Stomach smooth muscle (tissue), 2 donors: ENCODE data around the gene C10orf120.

Source experiments
- H3K27ac ChIP-seq: one replicate; pipeline ENCODE4 v1.7.0; 2013; ENCODE audit warnings: mild to moderate bottlenecking, low read length, inconsistent platforms
- H3K27me3 ChIP-seq, 2 donors: one replicate each; pipeline ENCODE4 v1.7.0; 2013; ENCODE audit warnings: low read length in 2 of 2; ENCODE audit not compliant: insufficient read depth in 2 of 2, control insufficient read depth in 1 of 2
- H3K36me3 ChIP-seq, 2 donors: one replicate each; pipeline ENCODE4 v1.7.0; 2013; ENCODE audit warnings: low read length in 2 of 2; ENCODE audit not compliant: control insufficient read depth in 2 of 2, insufficient read depth in 2 of 2
- H3K4me1 ChIP-seq: one replicate; pipeline ENCODE4 v1.7.0; 2013; ENCODE audit warnings: low read length; ENCODE audit not compliant: control insufficient read depth, insufficient read depth
- H3K4me3 ChIP-seq, 2 donors: one replicate each; pipeline ENCODE4 v1.7.0; 2013; ENCODE audit warnings: low read length in 2 of 2
- H3K9ac ChIP-seq, 2 donors: one replicate each; pipeline ENCODE4 v1.7.0; 2013; ENCODE audit warnings: low read length in 2 of 2, mild to moderate bottlenecking in 1 of 2
- H3K9me3 ChIP-seq, 2 donors: one replicate each; pipeline ENCODE4 v1.7.0; 2013; ENCODE audit warnings: low read length in 2 of 2; ENCODE audit not compliant: control insufficient read depth in 2 of 2
- donor health status: healthy.
- donor health status: Pancreatic carcinoma.

C10orf120 gene

DNA sequence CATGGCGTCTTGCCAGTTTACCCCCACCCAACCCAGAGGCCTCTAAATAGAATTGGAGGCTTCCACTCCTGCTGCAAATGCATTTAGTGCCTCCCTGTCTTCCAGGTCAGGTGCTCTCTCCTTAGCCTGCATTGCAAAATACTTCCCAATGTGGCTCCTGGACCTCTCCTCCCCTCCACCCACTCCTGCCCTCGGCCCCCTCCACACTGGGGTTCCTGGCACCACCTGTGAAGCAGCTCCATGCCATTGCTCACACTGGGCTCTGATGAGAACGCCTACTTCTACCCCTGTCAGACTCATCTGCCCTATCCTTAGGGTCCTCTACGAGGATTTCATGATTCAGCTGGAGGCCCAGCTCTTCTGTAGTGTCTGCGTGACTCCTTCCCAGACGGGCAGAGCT lies 37.4 kb downstream of the C10orf120 start:
- Histone ChIP-seq H3K27me3 (peaks cover 0 to 9% of the 10 kb centered on the region in 2 donors), H3K4me1 (peaks cover 3% of the 10 kb centered on the region), H3K27ac (no peak overlapping the region), H3K9ac (no peak overlapping the region), H3K36me3 (no peaks in the 10 kb centered on the region), H3K4me3 (no peak overlapping the region), H3K9me3 (no peaks in the 10 kb centered on the region)

DNA sequence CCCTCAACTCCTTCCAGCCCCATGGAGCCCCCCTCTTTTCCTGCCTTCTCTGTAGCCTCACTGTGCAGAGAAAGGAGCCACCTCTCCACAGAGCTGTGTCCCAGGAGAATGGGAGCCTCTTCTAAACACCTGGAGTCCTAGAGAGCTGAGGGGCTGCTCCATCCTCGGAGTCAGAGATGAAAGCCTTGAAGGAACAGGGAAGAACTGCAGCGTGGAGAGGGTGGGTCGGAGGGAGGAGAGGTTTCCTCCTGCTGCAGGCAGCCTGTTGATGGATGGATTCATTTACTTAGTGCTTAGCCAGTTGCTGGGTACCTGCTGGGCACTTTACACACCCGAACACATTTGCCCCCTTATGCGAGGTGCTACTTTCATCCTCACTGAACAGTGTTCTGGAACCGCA lies 39.0 kb downstream of the C10orf120 start:
- Histone ChIP-seq H3K27me3 (peaks cover 0 to 6% of the 10 kb centered on the region in 2 donors), H3K4me3 (no peak overlapping the region), H3K4me1 (peaks cover 8% of the 10 kb centered on the region), H3K9ac (no peak overlapping the region), H3K36me3 (no peaks in the 10 kb centered on the region), H3K27ac (no peak overlapping the region), H3K9me3 (no peaks in the 10 kb centered on the region)

DNA sequence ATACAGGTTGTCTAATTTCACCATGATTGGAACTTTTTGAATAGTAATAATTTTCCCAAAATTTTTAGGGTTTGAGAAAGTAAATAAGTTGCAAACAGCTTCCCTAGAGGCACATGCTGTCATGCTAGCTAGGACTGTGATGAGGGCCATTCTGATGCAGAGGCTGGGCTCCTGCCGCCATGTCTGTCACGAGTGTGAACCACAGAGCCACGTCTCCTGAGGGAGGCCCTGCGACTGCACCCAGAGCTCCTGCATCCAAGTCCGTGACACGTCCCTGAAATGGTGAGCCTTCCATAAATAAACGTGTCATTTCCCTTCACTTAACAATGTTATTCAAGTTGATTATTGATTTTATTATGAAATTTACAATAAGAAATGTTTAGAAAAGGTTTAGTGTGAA lies 40.0 kb downstream of the C10orf120 start:
- Histone ChIP-seq H3K4me1 (peaks cover 8% of the 10 kb centered on the region), H3K4me3 (no peak overlapping the region), H3K9ac (no peak overlapping the region), H3K27me3 (peaks cover 0 to 2% of the 10 kb centered on the region in 2 donors), H3K36me3 (no peaks in the 10 kb centered on the region), H3K9me3 (no peaks in the 10 kb centered on the region), H3K27ac (no peak overlapping the region)

DNA sequence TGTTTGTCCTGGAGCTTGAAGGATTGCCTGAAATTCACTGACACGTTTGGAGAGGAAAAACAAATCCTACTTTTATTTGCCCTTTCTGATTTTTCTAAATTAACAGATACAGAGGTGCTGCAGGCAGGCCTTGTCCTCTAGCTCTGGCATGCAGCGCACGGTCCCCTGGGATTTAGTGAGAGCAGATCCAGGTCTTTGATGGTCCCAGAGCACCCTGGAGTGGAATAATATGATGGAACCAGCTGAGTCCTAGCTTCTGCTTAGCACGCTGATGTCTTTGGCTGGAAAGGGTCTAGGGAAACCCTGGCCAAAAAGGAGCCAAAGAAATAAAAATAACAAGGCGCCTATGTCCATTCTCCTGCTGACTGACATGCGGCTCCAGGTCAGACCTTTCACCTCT lies 40.5 kb downstream of the C10orf120 start:
- H3K4me1 ChIP-seq = peaks cover 8% of the 10 kb centered on the region
- H3K9ac ChIP-seq = no peak overlapping the region
- H3K36me3 ChIP-seq = no peaks in the 10 kb centered on the region
- no peaks in the 10 kb centered on the region for H3K27me3 ChIP-seq
- H3K9me3 ChIP-seq = no peaks in the 10 kb centered on the region
- H3K4me3 ChIP-seq = no peak overlapping the region
- no peak overlapping the region for H3K27ac ChIP-seq

DNA sequence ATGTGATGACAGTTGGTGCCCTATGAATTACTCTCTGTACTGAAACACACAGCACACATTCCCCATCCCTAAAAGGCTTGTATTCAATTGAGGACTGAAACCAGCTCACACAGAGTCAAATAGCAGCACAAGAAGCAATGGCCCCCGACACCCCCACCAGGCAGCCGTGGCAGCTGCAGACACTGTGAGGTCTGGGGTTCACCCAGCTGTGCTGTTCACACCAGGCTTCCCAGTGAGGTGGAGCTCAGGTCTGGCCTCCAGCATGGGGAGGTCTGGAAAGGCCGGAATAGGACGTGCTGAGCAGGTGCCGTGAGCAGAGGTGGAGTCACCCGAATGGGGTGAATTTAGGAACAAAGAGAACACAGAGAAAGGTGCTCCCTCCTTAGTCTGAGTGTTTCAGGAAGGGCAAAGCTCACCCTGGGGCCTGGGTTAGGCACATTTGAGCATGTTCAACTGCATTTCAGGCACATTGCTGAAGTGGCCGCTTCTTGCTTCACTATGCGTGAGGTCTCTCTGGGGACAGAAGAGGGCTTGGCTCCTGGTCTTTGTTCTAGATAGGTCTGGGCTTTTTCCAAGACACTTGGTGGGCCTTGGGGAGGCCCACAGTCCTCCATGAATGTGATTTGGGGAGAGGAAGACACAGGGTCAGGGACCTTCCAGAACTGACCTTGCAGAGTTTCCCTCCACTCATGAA lies 41.1 kb downstream of the C10orf120 start:
- H3K27me3 ChIP-seq = no peaks in the 10 kb centered on the region
- no peaks in the 10 kb centered on the region for H3K9me3 ChIP-seq
- peaks cover 8% of the 10 kb centered on the region for H3K4me1 ChIP-seq
- H3K4me3 ChIP-seq = no peak overlapping the region
- H3K9ac ChIP-seq = no peak overlapping the region
- no peak overlapping the region for H3K27ac ChIP-seq
- H3K36me3 ChIP-seq = no peaks in the 10 kb centered on the region

DNA sequence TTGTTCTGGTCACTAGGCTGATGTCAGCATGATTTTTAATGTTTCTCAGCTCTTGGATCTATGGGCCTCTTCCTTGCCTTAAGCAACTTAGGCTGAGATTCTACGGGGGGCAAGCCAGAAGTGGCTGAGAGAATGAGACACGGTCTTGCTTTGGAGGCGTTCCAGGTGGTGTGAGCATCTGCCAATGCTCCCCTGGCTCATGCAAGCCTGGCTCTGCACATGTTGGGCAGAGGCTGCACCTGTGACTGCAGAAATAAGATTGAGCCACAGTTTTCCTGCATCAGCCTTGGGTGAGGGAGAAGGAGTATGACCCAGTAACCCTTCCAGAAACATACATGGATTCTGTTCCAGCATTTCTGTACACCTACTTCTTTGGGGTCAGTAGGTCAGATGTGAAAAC lies 41.9 kb downstream of the C10orf120 start:
- Histone ChIP-seq H3K27me3 (no peaks in the 10 kb centered on the region), H3K4me1 (peaks cover 8% of the 10 kb centered on the region), H3K27ac (no peak overlapping the region), H3K9ac (no peak overlapping the region), H3K36me3 (no peaks in the 10 kb centered on the region), H3K9me3 (peaks cover 0 to 2% of the 10 kb centered on the region in 2 donors), H3K4me3 (no peak overlapping the region)

DNA sequence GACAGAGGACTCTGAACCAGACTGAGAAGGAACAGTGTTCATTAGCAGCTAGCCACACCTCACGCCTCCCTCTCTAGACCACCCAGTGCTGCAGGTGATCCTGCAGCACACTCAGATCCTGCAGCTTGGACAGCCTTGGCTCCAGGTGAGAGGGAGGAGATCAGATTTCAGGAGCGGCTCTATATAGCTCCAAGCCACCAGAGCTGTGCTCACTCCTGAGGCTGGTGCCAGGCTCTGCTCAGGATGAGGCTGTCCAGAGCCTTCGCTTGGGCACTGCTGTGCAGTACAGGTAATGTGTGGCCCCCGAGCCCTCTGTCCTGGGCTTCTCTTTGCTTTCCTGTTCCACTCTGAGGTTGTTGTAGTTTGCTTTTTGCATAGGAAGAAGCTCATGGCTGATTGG lies 42.4 kb downstream of the C10orf120 start:
- Histone ChIP-seq H3K4me3 (no peak overlapping the region), H3K27ac (no peak overlapping the region), H3K4me1 (peaks cover 8% of the 10 kb centered on the region), H3K9ac (no peak overlapping the region), H3K27me3 (no peaks in the 10 kb centered on the region), H3K36me3 (no peaks in the 10 kb centered on the region), H3K9me3 (peaks cover 0 to 3% of the 10 kb centered on the region in 2 donors)

DNA sequence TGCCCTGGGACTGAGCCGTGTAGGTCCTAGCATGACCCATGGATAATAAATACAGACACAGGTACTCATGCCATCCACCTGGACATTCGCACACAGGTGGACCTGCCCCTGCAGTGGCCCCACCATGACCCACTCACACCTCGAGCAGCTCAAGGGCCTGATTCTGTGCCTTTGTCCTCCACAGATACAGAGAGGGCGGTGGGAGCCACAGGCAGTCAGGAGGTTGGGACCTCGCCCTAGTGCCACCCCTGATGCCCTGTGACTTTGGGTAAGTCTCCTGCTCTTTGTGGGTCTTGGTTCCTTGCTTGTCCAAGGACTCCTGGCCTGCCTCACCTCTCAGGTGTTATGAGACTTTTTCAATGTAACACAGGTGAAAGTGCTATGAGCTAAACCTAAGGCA lies 42.9 kb downstream of the C10orf120 start:
- H3K36me3 ChIP-seq = no peaks in the 10 kb centered on the region
- H3K9me3 ChIP-seq = peaks cover 0 to 3% of the 10 kb centered on the region in 2 donors
- H3K4me3 ChIP-seq = no peak overlapping the region
- H3K27me3 ChIP-seq = no peaks in the 10 kb centered on the region
- no peak overlapping the region for H3K27ac ChIP-seq
- peaks cover 8% of the 10 kb centered on the region for H3K4me1 ChIP-seq
- H3K9ac ChIP-seq = no peak overlapping the region

DNA sequence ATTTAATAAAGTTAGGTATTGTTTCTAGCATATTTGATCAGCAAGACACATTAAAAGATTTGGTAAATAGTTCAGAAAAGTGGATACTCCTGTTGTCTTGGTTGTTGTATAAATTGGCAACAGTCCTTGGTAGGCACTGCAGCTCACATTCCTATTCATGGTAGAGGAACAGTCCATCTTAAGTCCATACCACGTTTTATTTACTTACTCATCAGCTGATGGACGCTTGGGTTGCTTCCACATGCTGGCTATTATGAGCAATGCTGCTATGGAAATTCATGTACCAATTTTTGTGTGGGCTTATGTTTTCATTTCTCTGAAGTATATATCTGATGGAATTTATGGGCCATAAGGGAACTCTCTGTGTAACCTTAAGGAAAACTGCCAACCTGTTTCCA lies 43.3 kb downstream of the C10orf120 start:
- peaks cover 0 to 3% of the 10 kb centered on the region in 2 donors for H3K9me3 ChIP-seq
- no peaks in the 10 kb centered on the region for H3K36me3 ChIP-seq
- H3K27ac ChIP-seq = no peak overlapping the region
- H3K9ac ChIP-seq = no peak overlapping the region
- H3K4me1 ChIP-seq = peaks cover 8% of the 10 kb centered on the region
- no peaks in the 10 kb centered on the region for H3K27me3 ChIP-seq
- H3K4me3 ChIP-seq = no peak overlapping the region

DNA sequence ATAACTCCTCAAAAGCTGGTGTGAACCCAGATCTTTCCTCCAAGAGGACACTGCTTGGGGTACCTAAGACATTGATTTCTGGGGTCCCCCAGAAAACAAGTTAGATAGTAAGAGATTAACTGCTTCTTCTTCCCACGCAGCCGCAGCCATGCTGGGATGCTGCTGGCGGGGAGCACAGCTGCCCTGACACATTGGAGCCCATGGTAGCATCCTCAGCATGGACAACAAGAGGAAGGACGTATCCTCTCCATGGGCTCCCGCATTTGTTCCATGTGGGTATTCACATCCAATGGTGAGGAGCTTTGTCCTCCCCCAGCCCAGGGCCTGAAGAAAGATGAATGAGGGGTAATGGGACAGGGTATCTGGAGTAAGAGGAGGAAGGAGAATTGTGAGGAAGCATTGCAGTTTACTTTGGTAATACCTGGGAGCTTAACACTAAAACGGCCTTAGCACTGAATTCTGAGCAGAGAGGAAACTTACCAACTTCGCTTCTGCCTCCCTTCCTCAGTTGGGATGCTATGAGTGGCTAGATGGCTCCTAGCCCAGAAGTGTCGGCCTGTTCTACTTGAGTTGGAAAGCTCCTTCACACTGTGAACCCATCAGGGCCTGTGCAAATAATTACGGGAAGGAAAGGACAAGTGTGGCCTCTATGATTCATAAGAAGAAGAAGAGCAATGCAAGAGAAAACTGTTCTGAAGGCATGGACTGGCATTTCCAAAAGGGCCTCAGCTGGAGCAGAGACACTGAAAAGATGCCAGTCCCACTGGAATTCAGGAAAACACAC lies 43.9 kb downstream of the C10orf120 start:
- no peak overlapping the region for H3K27ac ChIP-seq
- H3K36me3 ChIP-seq = no peaks in the 10 kb centered on the region
- H3K4me3 ChIP-seq = no peak overlapping the region
- H3K4me1 ChIP-seq = peaks cover 8% of the 10 kb centered on the region
- peaks cover 0 to 3% of the 10 kb centered on the region in 2 donors for H3K9me3 ChIP-seq
- no peaks in the 10 kb centered on the region for H3K27me3 ChIP-seq
- H3K9ac ChIP-seq = no peak overlapping the region

DNA sequence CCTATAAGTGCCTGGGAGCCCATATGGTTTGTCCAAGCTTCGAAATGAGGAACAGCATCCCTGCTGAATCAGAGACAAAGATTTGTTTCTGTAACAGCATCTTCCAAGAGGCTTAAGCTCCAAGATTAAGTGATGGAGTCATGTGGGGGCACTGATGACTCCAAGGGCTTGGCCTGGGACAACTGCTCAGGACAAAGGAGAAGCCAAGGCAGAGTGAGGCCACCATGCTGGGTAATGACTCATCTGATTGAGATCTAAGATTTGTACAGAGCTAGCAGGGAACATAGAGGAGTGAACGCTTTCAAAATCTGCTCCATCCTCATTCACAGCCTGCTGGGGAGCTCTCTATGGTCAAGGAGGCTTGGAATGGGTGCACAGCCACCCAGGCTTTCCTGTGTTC lies 49.3 kb downstream of the C10orf120 start:
- H3K27ac ChIP-seq = no peak overlapping the region
- no peak overlapping the region for H3K9ac ChIP-seq
- peaks cover 0 to 3% of the 10 kb centered on the region in 2 donors for H3K9me3 ChIP-seq
- no peaks in the 10 kb centered on the region for H3K36me3 ChIP-seq
- no peaks in the 10 kb centered on the region for H3K4me1 ChIP-seq
- H3K4me3 ChIP-seq = no peak overlapping the region
- H3K27me3 ChIP-seq = peaks cover 3 to 9% of the 10 kb centered on the region in 2 donors
